ENCODE results near the gene FSTL4. TPM values are rescaled to one million over a fixed set of nuclear protein-coding genes. Genes with fewer than 3 reads are reported as not detected.
"Not testable (repeated sequence)": the region's sequence is repeated elsewhere in the genome, so short reads cannot be mapped to it uniquely, and the experiment has no call there.

FSTL4 gene
- total and polyA plus RNA-seq, 2 experiments from 2014 or later = 0.47 to 0.74 TPM

DNA sequence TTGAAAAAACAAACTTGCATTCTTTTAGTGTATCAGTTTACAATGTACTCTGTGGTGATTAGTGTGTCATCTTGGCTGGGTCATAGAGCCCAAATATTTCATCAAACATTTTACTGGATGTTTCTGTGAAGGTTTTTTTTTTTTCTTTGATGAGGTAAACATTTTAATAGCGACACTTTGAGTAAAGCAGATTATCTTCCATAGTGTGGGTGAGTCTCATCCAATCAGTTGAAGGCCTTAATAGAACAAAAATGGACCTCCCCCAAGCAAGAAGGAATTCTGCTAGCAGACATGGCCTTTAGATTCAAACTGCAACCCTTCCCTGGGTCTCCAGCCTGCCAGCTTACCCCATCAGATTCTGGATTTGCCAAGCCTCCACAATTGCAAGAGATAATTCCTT, 72.5 kb downstream of the FSTL4 start:
- Histone ChIP-seq H3K79me2 (no peaks in the 10 kb centered on the region), H3K27ac (no peak overlapping the region), H3K4me3 (no peak overlapping the region), H3K27me3 (no peaks in the 10 kb centered on the region), H3K4me1 (ENCODE audit: insufficient read depth) (no peaks in the 10 kb centered on the region), H4K20me1 (ENCODE audit: insufficient read depth, poor library complexity, severe bottlenecking) (no peaks in the 10 kb centered on the region), H3K36me3 (replicated peaks; ENCODE audit: insufficient read depth, low read depth) (no peaks in the 10 kb centered on the region), H2AFZ (no peak overlapping the region), H3K9me3 (ENCODE audit: low read depth) (no peaks in the 10 kb centered on the region), H3K9me2 (replicated peaks; ENCODE audit: insufficient read depth) (no peaks in the 10 kb centered on the region), H3K4me2 (no peak overlapping the region)
- no peak for DNase-seq (ENCODE audit: low spot score)
- WGBS (ENCODE audit: low lambda C conversion rate, missing lambda C conversion rate) = 83% methylated on average over 1 of the region's 1 CpG
- TF ChIP-seq, protein P1, sequence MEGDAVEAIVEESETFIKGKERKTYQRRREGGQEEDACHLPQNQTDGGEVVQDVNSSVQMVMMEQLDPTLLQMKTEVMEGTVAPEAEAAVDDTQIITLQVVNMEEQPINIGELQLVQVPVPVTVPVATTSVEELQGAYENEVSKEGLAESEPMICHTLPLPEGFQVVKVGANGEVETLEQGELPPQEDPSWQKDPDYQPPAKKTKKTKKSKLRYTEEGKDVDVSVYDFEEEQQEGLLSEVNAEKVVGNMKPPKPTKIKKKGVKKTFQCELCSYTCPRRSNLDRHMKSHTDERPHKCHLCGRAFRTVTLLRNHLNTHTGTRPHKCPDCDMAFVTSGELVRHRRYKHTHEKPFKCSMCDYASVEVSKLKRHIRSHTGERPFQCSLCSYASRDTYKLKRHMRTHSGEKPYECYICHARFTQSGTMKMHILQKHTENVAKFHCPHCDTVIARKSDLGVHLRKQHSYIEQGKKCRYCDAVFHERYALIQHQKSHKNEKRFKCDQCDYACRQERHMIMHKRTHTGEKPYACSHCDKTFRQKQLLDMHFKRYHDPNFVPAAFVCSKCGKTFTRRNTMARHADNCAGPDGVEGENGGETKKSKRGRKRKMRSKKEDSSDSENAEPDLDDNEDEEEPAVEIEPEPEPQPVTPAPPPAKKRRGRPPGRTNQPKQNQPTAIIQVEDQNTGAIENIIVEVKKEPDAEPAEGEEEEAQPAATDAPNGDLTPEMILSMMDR (IDR thresholded peaks at IDR 0.05; ENCODE audit: poor library complexity) = no peak
- TF ChIP-seq EZH2 (IDR thresholded peaks at IDR 0.05; ENCODE audit: borderline replicate concordance) = no peak
- TF ChIP-seq EZH2phosphoT487 (IDR thresholded peaks at IDR 0.05; ENCODE audit: low read depth, severe bottlenecking, unreplicated experiment) = no peak

DNA sequence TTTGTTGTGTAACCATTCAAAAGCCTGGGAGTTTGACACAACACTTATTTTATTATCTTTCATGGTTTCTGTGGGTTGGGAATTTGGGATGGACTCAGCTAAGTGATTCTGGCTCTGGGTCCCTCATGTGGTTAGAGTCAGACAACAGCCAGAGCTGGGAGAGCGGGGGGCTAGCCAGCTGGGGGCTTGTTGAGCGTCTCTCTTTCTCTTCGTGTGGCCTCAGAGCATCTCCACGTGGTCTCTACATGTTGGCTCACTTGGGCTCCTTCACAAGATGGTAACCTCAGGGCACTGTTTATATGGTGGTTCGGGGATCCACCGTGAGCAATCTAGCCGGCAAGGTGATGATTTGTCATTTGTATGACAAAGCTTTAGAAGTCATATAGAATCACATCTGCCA, 73.6 kb downstream of the FSTL4 start:
- Histone ChIP-seq H3K9me2 (replicated peaks; ENCODE audit: insufficient read depth) (no peaks in the 10 kb centered on the region), H3K9me3 (ENCODE audit: low read depth) (no peaks in the 10 kb centered on the region)

DNA sequence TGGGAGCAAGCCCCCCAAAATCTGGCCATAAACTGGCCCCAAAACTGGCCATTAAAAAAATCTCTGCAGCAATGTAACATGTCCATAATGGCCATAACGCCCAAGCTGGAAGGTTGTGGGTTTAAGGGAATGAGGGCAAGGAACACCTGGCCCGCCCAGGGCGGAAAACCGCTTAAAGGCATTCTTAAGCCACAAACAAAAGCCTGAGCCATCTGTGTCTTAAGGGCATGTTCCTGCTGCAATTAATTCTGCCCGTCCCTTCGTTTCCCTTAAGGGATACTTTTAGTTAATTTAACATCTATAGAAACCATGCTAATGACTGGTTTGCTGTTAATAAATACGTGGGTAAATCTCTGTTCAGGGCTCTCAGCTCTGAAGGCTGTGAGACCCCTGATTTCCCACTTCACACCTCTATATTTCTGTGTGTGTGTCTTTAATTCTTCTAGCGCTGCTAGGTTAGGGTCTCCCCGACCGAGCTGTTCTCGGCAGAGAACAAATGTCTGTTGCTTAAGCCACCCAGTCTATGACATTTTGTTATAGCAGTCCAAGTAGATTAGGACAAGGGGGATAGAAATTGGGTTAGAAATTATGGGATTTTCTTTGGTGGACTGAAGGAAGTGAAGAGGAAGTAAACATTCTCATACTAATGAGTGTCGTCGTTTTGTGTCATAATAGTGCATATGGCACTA, 77.0 kb downstream of the FSTL4 start:
- WGBS (ENCODE audit: low lambda C conversion rate, missing lambda C conversion rate) = 80% methylated on average over 13 of the region's 13 CpGs
- not testable (repeated sequence) for H3K27ac ChIP-seq; H3K79me2 ChIP-seq; H3K9me2 ChIP-seq (replicated peaks; ENCODE audit: insufficient read depth); H3K27me3 ChIP-seq; H3K4me2 ChIP-seq; H4K20me1 ChIP-seq (ENCODE audit: insufficient read depth, poor library complexity, severe bottlenecking); H2AFZ ChIP-seq; H3K9me3 ChIP-seq (ENCODE audit: low read depth); H3K36me3 ChIP-seq (replicated peaks; ENCODE audit: insufficient read depth, low read depth); DNase-seq (ENCODE audit: low spot score); H3K4me1 ChIP-seq (ENCODE audit: insufficient read depth); H3K4me3 ChIP-seq

More for the DNA sequence above, 73.6 kb downstream of the FSTL4 start:
- TF ChIP-seq EZH2phosphoT487 (IDR thresholded peaks at IDR 0.05; ENCODE audit: low read depth, severe bottlenecking, unreplicated experiment) = no peak
- TF ChIP-seq EZH2 (IDR thresholded peaks at IDR 0.05; ENCODE audit: borderline replicate concordance) = no peak
- TF ChIP-seq, protein P1 (IDR thresholded peaks at IDR 0.05; ENCODE audit: poor library complexity) = no peak
- Histone ChIP-seq H3K27me3 (no peaks in the 10 kb centered on the region), H3K27ac (no peak overlapping the region), H3K4me3 (no peak overlapping the region), H3K79me2 (no peaks in the 10 kb centered on the region), H3K4me2 (no peak overlapping the region), H3K4me1 (ENCODE audit: insufficient read depth) (no peaks in the 10 kb centered on the region), H4K20me1 (ENCODE audit: insufficient read depth, poor library complexity, severe bottlenecking) (no peaks in the 10 kb centered on the region), H2AFZ (no peak overlapping the region), H3K36me3 (replicated peaks; ENCODE audit: insufficient read depth, low read depth) (no peaks in the 10 kb centered on the region)
- WGBS (ENCODE audit: low lambda C conversion rate, missing lambda C conversion rate) = 75% methylated on average over 7 of the region's 7 CpGs
- DNase-seq (ENCODE audit: low spot score) = no peak

DNA sequence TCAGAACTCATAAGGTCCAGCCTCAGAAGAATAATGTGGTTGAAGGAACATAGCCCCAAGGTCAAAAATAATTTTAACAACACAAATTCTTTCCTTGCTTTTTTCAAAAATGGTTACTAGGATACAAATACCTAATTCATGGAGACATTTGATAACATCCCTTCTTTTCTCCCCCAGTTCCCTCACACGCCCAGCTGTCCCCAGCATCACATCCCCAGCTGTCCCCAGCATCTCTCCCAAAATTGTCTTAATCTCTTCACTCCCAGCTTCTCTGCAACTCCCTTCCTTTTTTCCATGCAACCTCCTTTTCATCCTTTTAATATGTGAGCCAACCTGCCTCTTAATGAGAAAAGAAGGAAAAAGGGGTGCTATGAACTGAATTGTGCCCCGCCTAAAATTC, 77.8 kb downstream of the FSTL4 start:
- Histone ChIP-seq H3K27me3 (no peaks in the 10 kb centered on the region), H2AFZ (no peak overlapping the region), H3K4me3 (no peak overlapping the region), H3K9me3 (ENCODE audit: low read depth) (no peaks in the 10 kb centered on the region), H3K4me1 (ENCODE audit: insufficient read depth) (no peaks in the 10 kb centered on the region), H4K20me1 (ENCODE audit: insufficient read depth, poor library complexity, severe bottlenecking) (no peaks in the 10 kb centered on the region), H3K36me3 (replicated peaks; ENCODE audit: insufficient read depth, low read depth) (no peaks in the 10 kb centered on the region), H3K79me2 (no peaks in the 10 kb centered on the region), H3K27ac (no peak overlapping the region), H3K9me2 (replicated peaks; ENCODE audit: insufficient read depth) (no peaks in the 10 kb centered on the region), H3K4me2 (no peak overlapping the region)
- TF ChIP-seq EZH2 (IDR thresholded peaks at IDR 0.05; ENCODE audit: borderline replicate concordance) (no peak), EZH2phosphoT487 (IDR thresholded peaks at IDR 0.05; ENCODE audit: low read depth, severe bottlenecking, unreplicated experiment) (no peak)
- TF ChIP-seq, protein P1 (IDR thresholded peaks at IDR 0.05; ENCODE audit: poor library complexity) = no peak
- 90% methylated on average over 2 of the region's 2 CpGs for WGBS (ENCODE audit: low lambda C conversion rate, missing lambda C conversion rate)
- no peak for DNase-seq (ENCODE audit: low spot score)
